Panc1 (cell line): ENCODE data around the gene TRIM44.

ENCODE experiments used
- SIN3A ChIP-seq: IDR thresholded peaks from 2 replicates; pipeline ENCODE4 v1.6.1; 2012; ENCODE audit warnings: low read depth, mild to moderate bottlenecking, low read length, moderate library complexity, borderline replicate concordance; ENCODE audit not compliant: insufficient read depth
- TCF7L2 ChIP-seq: IDR thresholded peaks from 2 replicates; pipeline ENCODE4 v1.6.1; 2011; ENCODE audit warnings: mild to moderate bottlenecking, low read depth, low read length, inconsistent platforms
- TF ChIP-seq, protein P1 (sequence below): fragments of 450-650 bp; IDR thresholded peaks from 2 replicates; pipeline ENCODE4 v1.5.1; 2017; ENCODE audit warnings: mild to moderate bottlenecking

DNA sequence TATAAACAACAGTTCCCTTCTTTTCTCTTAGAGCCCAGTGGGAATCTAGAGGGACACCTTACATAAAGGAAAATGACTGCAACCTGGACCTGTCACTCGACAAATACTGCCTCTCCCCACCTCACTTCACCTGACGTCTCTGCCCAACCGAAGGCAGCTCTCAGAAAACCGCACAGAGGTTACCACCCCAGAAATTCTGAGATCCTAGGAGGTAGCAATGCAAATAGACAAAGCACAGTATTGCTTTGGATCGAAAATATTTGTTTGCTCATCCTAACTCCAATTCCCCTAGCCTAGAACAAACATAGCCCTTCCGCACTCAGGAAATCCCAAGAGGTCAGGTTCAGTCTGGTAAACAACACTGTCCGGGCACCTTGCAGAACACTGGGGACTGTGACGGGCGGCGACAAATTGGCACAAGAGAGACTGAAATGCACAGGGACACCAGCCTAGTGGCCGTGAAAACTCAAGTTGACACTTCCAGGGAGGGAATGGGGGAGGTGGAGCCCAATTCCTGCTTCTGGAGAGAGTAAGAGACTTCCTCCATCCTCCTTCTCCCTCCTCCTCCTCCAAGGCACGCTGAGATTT, 420 bp upstream of the TRIM44 start:
- no peak for TF ChIP-seq TCF7L2
- TF ChIP-seq, protein P1, sequence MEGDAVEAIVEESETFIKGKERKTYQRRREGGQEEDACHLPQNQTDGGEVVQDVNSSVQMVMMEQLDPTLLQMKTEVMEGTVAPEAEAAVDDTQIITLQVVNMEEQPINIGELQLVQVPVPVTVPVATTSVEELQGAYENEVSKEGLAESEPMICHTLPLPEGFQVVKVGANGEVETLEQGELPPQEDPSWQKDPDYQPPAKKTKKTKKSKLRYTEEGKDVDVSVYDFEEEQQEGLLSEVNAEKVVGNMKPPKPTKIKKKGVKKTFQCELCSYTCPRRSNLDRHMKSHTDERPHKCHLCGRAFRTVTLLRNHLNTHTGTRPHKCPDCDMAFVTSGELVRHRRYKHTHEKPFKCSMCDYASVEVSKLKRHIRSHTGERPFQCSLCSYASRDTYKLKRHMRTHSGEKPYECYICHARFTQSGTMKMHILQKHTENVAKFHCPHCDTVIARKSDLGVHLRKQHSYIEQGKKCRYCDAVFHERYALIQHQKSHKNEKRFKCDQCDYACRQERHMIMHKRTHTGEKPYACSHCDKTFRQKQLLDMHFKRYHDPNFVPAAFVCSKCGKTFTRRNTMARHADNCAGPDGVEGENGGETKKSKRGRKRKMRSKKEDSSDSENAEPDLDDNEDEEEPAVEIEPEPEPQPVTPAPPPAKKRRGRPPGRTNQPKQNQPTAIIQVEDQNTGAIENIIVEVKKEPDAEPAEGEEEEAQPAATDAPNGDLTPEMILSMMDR, result no peak
- no peak for TF ChIP-seq SIN3A
